Parietal lobe (tissue), 1 donor: ENCODE data around the gene MINAR2. TPM values are rescaled to one million over a fixed set of nuclear protein-coding genes. Genes with fewer than 3 reads are reported as not detected.

ENCODE experiments used
- total RNA-seq: library from RNA; depleted of rRNA; stranded (reverse); fragments of >200 nt; gene quantifications from one replicate; pipeline ENCODE4 v1.2.3, GENCODE V29; 2014

Gene MINAR2
- total RNA-seq, result not detected

GRCh38 chr5:129747572-129748407 is at the start of gene MINAR2:
Gene MINAR2 (plus strand): TSS chr5:129748094. CDS start chr5:129748191, 97 bp downstream.

Other genes starting within 250 kb of the MINAR2 start
- 26.6 TPM for gene CHSY3, start 156.4 kb downstream of the MINAR2 start, total RNA-seq